Stimulated activated CD8-positive, alpha-beta memory T cell treated with anti-CD3 and anti-CD28 coated beads, Interleukin-4, amount 100 ng/mL, for 1 hour (primary cell): ENCODE data around the gene GALT.
"Not testable (repeated sequence)": the region's sequence is repeated elsewhere in the genome, so short reads cannot be mapped to it uniquely, and the experiment has no call there.

ENCODE experiments used
- DNase-seq, 2 donors: peaks; one replicate each; pipeline ENCODE4 v3.0.0-alpha.2; 2020; ENCODE audit warnings: low read depth in 2 of 2, low spot score in 1 of 2

GALT gene

DNA sequence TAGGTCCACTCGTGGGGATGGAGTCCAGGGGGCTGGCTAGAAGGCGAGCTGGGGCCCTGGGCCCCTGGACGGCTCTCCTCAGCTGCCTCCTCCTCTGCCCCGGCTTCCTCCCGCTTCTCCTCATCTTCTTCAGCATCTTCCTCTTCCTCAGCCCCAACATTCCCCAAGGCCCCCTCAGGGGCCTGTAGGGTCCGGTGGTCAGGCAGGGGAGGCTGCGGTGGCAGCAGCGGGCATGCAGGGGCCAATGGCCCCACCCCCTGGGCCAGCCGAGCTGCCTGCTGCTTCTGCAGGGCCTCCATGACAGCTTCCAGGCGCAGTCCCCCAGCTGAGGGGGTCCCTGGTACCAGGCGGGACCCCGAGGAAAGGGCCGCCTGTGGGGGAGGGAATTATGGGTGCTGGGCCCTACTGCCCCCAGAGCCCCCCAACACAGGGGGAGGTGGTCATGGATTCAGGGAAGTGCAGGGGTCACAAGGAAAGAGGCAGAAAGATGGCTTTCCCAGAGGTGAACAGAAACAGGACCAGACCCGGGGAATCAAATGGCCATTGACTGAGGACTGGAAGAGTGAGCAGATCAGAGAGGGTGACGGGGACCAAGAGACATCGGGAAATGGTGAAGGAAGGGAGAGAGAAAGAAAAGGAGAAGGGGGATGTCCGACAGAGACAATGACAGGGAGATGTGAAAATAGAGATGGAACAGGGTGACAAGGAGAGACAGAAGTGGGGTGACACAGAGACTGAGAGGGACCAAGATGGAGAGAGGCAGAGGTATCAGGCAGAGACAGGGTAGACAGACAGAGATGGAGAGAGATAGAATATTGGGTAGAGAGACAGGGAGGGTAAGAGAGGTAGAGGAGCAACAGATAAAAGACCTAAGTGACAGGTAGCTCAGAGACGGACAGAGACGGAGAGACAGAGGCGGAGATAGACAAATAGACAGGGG is 18.5 kb upstream of the GALT start:
- no peak for DNase-seq

DNA sequence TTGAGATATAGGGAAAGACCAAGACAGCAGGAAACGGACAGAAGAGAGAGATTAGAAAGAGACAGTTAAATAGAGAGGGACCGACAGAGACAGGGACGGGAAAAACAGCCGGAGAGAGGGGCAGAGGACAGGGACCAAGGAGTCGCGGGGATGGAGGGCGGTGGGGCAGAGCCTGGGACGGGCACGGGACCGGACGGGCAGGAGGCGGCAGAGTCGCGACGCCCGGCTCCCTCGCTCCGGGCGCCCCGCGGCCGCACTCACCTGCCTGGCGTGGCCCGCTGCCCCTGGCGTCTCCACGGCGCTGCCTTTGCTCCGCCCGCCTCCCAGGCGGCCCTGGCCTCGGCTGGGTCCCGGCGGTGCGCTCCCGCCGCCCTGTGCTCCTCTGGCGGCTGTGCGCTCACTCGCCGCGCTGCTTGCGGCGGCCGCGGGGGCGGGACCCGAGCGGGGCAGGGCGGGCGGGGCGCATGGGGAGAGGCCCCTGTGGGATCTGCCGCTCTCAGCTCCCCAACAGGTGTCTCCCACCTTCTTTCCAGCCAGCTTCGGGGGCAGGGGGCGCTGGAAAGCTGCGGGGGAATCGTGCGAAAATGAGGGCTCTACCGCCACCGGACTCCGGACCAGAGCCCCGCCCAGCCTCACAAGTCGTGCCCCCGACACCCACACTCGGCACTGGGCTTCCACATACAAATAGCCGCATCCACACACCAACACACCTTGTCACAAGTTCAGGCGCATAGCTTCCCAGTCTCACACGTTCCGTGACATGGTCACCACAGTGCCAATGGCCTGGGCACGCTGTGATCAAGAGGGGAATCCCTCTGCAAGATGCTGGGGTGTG is 17.6 kb upstream of the GALT start, which contains the start of gene ARID3C:
ARID3C (minus strand) TSS at position 411 of the 835 bp plus-strand sequence. CDS start 1,052 bp downstream, outside the sequence.
- DNase-seq, result no peak

DNA sequence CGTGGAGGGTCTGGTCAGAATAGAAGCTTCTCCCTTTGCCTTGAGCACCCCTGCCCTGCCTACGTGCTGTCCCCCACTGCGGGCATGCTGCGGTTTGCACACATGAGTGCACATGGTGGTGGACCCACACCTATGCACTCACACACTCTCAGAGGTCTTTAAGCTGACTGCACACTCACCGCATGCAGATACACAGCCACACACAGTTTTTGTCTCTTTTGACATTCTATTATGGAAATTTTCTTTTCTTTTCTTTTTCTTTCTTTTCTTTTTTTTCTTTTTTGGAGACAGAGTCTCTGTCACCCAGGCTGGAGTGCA is 17.0 kb upstream of the GALT start:
- DNase-seq, result no peak

- no peak for DNase-seq
Observed at GRCh38 chr9:34630402-34631154, 15.9 kb upstream of the GALT start.

DNA sequence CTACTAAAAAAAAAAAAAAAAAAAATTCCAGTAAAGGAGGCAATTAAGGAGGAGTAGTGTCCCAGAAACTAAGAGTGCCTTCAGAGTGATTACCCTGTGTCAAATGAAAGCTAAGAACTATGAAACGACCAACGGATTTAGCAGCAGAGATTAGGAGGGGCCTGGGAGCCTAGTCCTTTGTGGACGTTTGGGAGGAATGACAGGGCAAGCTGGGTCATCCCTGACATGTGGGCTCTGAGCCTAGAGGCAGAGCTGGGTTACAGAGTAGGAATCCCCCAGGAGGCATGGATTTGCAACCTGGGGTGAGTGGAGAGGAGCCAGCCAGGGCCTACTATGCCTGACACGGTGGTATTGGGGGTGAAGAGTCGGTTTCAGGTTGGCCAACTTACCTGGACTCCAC is 13.3 kb upstream of the GALT start:
- no peak for DNase-seq

DNA sequence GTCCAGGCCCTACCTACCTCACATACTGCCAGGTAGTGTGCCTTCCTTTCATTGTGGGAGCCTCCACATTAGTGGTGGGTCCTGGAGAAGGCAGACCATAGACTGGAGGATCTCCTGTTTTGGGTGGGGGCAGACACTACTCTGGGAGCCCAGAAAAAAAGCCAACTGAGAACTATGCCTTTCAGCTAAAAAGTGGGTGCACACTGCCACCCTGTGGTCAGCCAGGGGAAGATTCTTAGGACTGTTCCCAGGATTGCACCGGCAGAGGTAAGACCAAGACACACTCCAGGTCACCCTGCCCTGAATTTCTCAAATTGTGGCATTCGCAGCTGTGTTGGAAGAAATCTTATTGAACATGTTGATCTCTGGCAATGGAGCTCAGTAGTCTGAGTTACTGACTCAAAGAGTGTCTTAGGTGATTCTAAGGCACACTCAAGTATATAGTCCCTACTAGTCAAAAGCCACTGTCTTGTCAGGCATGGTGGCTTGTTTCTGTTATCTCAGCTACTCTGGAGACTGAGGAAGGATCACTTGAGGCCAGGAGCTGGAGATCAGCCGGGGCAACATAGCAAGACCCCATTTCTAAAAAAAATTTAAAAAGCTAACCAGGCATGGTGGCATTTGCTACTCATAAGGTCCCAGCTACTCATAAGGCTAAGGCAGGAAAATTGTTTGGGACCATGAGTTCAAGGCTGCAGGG is 12.5 kb upstream of the GALT start:
- DNase-seq, result peak in 1 of 2 donors; percentile 55

- no peak for DNase-seq
Observed at GRCh38 chr9:34634551-34635248, 11.8 kb upstream of the GALT start.

- no peak for DNase-seq
Observed at GRCh38 chr9:34635556-34635955, 10.9 kb upstream of the GALT start.

- DNase-seq, result no peak
Observed at GRCh38 chr9:34636791-34637355, 9.6 kb upstream of the GALT start.

GRCh38 chr9:34637356-34638137 is 8.9 kb upstream of the GALT start, which contains the start of gene SIGMAR1:
Gene SIGMAR1 (minus strand): TSS chr9:34637787. CDS start chr9:34637697, 90 bp downstream.
- DNase-seq, result peak; percentile 82 to 92

GRCh38 chr9:34638138-34638445 is 8.4 kb upstream of the GALT start:
- no peak for DNase-seq

DNA sequence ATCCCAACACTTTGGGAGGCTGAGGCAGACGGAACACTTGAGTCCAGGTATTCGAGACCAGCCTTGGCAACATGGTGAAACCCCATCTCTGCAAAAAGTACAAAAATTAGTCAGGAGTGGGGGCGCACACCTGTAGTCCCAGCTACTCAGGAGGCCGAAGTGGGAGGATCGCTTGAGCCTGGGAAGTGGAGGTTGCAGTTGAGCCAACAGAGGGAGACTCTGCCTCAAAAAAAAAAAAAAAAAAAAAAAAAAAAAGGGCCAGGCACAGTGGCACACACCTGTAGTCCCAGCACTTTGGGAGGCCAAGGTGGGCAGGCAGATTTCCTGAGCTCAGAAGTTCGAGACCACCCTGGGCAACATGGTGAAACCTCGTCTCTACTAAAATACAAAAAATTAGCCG is 7.2 kb upstream of the GALT start:
- DNase-seq, result not testable (repeated sequence)

DNA sequence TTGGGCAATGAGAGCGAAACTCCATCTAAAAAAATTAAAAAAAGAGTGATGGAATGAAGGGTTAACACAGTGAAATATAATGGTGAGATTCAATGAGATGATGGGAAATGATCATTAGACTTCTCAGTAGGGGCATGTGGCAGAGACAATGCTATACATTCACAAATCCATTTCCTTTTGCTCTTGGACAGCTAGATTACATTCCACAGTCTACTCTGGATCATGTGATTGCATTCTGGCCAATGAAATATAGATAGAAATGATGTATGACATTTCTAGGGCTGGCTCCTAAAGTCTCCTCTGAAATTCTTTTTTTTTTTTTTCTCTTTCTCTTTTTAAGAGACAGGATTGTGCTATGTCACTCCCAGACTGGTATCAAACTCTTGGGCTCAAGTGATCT is 3.8 kb upstream of the GALT start:
- no peak for DNase-seq

GRCh38 chr9:34644766-34645314 is 1.6 kb upstream of the GALT start:
- DNase-seq, result no peak

DNA sequence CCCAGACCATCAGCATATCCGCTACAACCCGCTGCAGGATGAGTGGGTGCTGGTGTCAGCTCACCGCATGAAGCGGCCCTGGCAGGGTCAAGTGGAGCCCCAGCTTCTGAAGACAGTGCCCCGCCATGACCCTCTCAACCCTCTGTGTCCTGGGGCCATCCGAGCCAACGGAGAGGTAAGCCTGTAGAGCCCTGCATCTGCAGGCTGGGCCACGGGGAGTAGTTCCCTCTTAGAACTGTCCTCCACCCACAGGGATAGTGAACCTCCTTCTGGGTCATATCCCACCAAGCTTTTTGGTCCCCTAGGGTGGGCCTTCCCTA is 569 bp downstream of the GALT start:
- no peak for DNase-seq

GRCh38 chr9:34647651-34648050 is 1.2 kb downstream of the GALT start:
- DNase-seq, result no peak

DNA sequence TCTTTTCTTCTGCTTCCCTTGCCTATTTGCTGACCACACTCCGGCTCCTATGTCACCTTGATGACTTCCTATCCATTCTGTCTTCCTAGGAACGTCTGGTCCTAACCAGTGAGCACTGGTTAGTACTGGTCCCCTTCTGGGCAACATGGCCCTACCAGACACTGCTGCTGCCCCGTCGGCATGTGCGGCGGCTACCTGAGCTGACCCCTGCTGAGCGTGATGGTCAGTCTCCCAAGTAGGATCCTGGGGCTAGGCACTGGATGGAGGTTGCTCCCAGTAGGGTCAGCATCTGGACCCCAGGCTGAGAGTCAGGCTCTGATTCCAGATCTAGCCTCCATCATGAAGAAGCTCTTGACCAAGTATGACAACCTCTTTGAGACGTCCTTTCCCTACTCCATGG is 2.2 kb downstream of the GALT start:
- DNase-seq, result no peak

GRCh38 chr9:34650816-34651215 is 4.3 kb downstream of the GALT start:
- DNase-seq, result no peak

DNA sequence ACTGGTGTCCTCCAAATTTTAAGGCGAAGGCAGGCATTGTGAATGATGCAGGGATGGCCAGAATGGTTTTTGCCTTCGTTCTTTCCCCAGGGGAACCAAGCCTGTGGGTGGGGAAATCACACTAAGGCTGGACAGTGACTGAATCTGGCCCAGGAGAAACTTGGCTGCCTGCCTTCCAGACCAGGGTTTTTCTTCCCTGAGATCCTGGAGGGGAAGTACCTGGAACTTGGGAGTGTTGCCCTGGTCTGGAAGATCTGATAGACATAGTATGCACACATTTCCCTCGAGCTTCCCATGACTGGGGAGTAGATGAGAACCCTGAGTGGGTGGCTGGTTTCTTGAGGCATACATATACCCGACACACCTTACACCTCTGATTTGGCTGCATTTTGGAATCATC is 4.8 kb downstream of the GALT start:
- no peak for DNase-seq
